HEK293T (cell line): ENCODE measurements around the gene MRPL52.

ENCODE experiments used
- BHLHE40 ChIP-seq: fragments of 450-650 bp; IDR thresholded peaks from 2 replicates; pipeline ENCODE4 v1.6.1; 2016; ENCODE audit warnings: mild to moderate bottlenecking, moderate library complexity, borderline replicate concordance
- CTBP1 ChIP-seq: fragments of 450-650 bp; IDR thresholded peaks from 2 replicates; pipeline ENCODE4 v1.6.1; 2016; ENCODE audit warnings: borderline replicate concordance
- FOXA1 ChIP-seq: fragments of 450-650 bp; IDR thresholded peaks from 2 replicates; pipeline ENCODE4 v1.6.1; 2016; ENCODE audit warnings: mild to moderate bottlenecking
- FOXM1 ChIP-seq: fragments of 450-650 bp; IDR thresholded peaks from 2 replicates; pipeline ENCODE4 v1.6.1; 2017; ENCODE audit warnings: mild to moderate bottlenecking, borderline replicate concordance
- L3MBTL2 ChIP-seq: fragments of 450-650 bp; conservative IDR thresholded peaks from 2 replicates; pipeline ENCODE4 v1.6.1; 2016; ENCODE audit warnings: mild to moderate bottlenecking
- LEF1 ChIP-seq: fragments of 450-650 bp; IDR thresholded peaks from 2 replicates; pipeline ENCODE4 v1.6.1; 2017; ENCODE audit warnings: mild to moderate bottlenecking, borderline replicate concordance
- SP1 ChIP-seq: fragments of 450-650 bp; IDR thresholded peaks from 2 replicates; pipeline ENCODE4 v1.6.1; 2017
- SUZ12 ChIP-seq: fragments of 450-650 bp; IDR thresholded peaks from 2 replicates; pipeline ENCODE4 v1.6.1; 2016; ENCODE audit warnings: mild to moderate bottlenecking
- TARDBP ChIP-seq: fragments of 450-650 bp; IDR thresholded peaks from 2 replicates; pipeline ENCODE4 v1.6.1; 2016

GRCh38 chr14:22796087-22796707 lies 33.5 kb upstream of the MRPL52 start:
- no peak for TF ChIP-seq FOXM1
- no peak for TF ChIP-seq SUZ12
- TF ChIP-seq CTBP1, result no peak
- no peak for TF ChIP-seq BHLHE40
- no peak for TF ChIP-seq SP1
- no peak for TF ChIP-seq FOXA1
- no peak for TF ChIP-seq LEF1
- no peak for TF ChIP-seq L3MBTL2
- no peak for TF ChIP-seq TARDBP
